Smooth muscle cell (in vitro differentiated cells): ENCODE data around the gene DYNLRB1. TPM values are rescaled to one million over a fixed set of nuclear protein-coding genes. Genes with fewer than 3 reads are reported as not detected.
"Not testable (repeated sequence)": the region's sequence is repeated elsewhere in the genome, so short reads cannot be mapped to it uniquely, and the experiment has no call there.

Source experiments
- DNase-seq: peaks from one replicate; lab custom pipeline; 2025; ENCODE audit not compliant: unreplicated experiment; lab: John Stamatoyannopoulos, UW
- H2AFZ ChIP-seq: fragments of 200-600 bp; sonication (generic); 2 replicates; pipeline ENCODE4 v1.6.0; 2016; ENCODE audit warnings: antibody characterized with exemption, low read depth, mild to moderate bottlenecking
- H3F3A ChIP-seq: fragments of 200-600 bp; sonication (generic); 2 replicates; pipeline ENCODE4 v1.6.0; 2017; ENCODE audit warnings: antibody characterized with exemption, low read depth
- H3K27ac ChIP-seq: fragments of 200-600 bp; sonication (generic); 2 replicates; pipeline ENCODE4 v1.5.1; 2016; ENCODE audit warnings: low read depth, mild to moderate bottlenecking
- H3K27me3 ChIP-seq: fragments of 200-600 bp; sonication (generic); 2 replicates; pipeline ENCODE4 v1.6.1; 2016; ENCODE audit warnings: low read depth, mild to moderate bottlenecking
- H3K36me3 ChIP-seq: fragments of 200-600 bp; sonication (generic); 2 replicates; pipeline ENCODE4 v1.5.1; 2016; ENCODE audit warnings: low read depth
- H3K4me1 ChIP-seq: fragments of 200-600 bp; sonication (generic); 2 replicates; pipeline ENCODE4 v1.5.1; 2016; ENCODE audit warnings: low read depth
- H3K4me2 ChIP-seq: fragments of 200-600 bp; sonication (generic); 2 replicates; pipeline ENCODE4 v1.6.0; 2016; ENCODE audit warnings: mild to moderate bottlenecking
- H3K4me3 ChIP-seq: fragments of 200-600 bp; sonication (generic); 2 replicates; pipeline ENCODE4 v1.5.1; 2016; ENCODE audit warnings: mild to moderate bottlenecking
- H3K79me2 ChIP-seq: fragments of 200-600 bp; sonication (generic); 2 replicates; pipeline ENCODE4 v1.6.0; 2016; ENCODE audit warnings: low read depth, mild to moderate bottlenecking
- H3K9ac ChIP-seq: fragments of 200-600 bp; sonication (generic); 2 replicates; pipeline ENCODE4 v1.6.0; 2016; ENCODE audit warnings: low read depth
- H3K9me3 ChIP-seq: fragments of 200-600 bp; sonication (generic); replicated peaks from 2 replicates; pipeline ENCODE4 v1.5.1; 2016; ENCODE audit warnings: low read depth
- H4K20me1 ChIP-seq: fragments of 200-600 bp; sonication (generic); 2 replicates; pipeline ENCODE4 v1.6.0; 2016; ENCODE audit warnings: low read depth
- CTCF ChIP-seq: fragments of 200-600 bp; sonication (generic); IDR thresholded peaks from 2 replicates; pipeline ENCODE4 v1.5.1; 2017; ENCODE audit warnings: borderline replicate concordance, mild to moderate bottlenecking, antibody characterized with exemption; ENCODE audit not compliant: insufficient read depth, poor library complexity, severe bottlenecking
- WGBS: methylation state at CpG from one replicate; pipeline ENCODE4 v1.1.7; 2016; ENCODE audit warnings: low lambda C conversion rate; 5-methylcytosine and 5-hydroxymethylcytosine counted together
- polyA plus RNA-seq: library from polyadenylated mRNA; unstranded; fragments of >200 nt; fragmentation: Nextera tagmentation; extraction: Ambion mirVana; gene quantifications from 2 replicates; pipeline ENCODE4 v1.2.1, GENCODE V29; 2016
- total RNA-seq: library from RNA; depleted of rRNA; stranded (reverse); fragments of >200 nt; gene quantifications from 2 replicates; pipeline ENCODE4 v1.2.3, GENCODE V29; 2014

The DYNLRB1 gene
- total and polyA plus RNA-seq, 2 experiments from 2014 or later: 202 to 224 TPM

- H2AFZ ChIP-seq: no peak overlapping the region
- no peak for TF ChIP-seq CTCF
- peaks cover 10% of the 10 kb centered on the region for H3K36me3 ChIP-seq
- no peak overlapping the region for H3K9ac ChIP-seq
- 98% methylated on average over 3 of the region's 3 CpGs for WGBS
- peaks cover 15% of the 10 kb centered on the region for H4K20me1 ChIP-seq
- peaks cover 11% of the 10 kb centered on the region for H3K79me2 ChIP-seq
- H3K27ac ChIP-seq: no peak overlapping the region
- DNase-seq: no peak
- H3K4me2 ChIP-seq: no peak overlapping the region
- no peaks in the 10 kb centered on the region for H3K27me3 ChIP-seq
- peaks cover 27% of the 10 kb centered on the region for H3F3A ChIP-seq
- H3K9me3 ChIP-seq: no peaks in the 10 kb centered on the region
- H3K4me1 ChIP-seq: peaks cover 10% of the 10 kb centered on the region
- no peak overlapping the region for H3K4me3 ChIP-seq
Measured at GRCh38 chr20:34511891-34512265, 4.3 kb upstream of the DYNLRB1 start.

GRCh38 chr20:34512266-34512954 is 3.8 kb upstream of the DYNLRB1 start:
- Histone ChIP-seq H3K27ac (peak overlapping the region; percentile 48), H3K4me2 (no peak overlapping the region), H3F3A (peaks cover 27% of the 10 kb centered on the region), H2AFZ (no peak overlapping the region), H3K27me3 (no peaks in the 10 kb centered on the region), H3K4me1 (peaks cover 15% of the 10 kb centered on the region), H4K20me1 (peaks cover 10% of the 10 kb centered on the region), H3K79me2 (peaks cover 16% of the 10 kb centered on the region), H3K4me3 (no peak overlapping the region), H3K9me3 (no peaks in the 10 kb centered on the region), H3K36me3 (peaks cover 10% of the 10 kb centered on the region), H3K9ac (no peak overlapping the region)
- WGBS: 99% methylated on average over 4 of the region's 4 CpGs
- no peak for TF ChIP-seq CTCF
- DNase-seq: no peak

GRCh38 chr20:34512955-34513419 is 3.2 kb upstream of the DYNLRB1 start:
- peaks cover 8% of the 10 kb centered on the region for H4K20me1 ChIP-seq
- peaks cover 18% of the 10 kb centered on the region for H3K79me2 ChIP-seq
- peaks cover 4% of the 10 kb centered on the region for H3K36me3 ChIP-seq
- no peak for TF ChIP-seq CTCF
- H3K4me3 ChIP-seq: no peak overlapping the region
- no peak for DNase-seq
- no peak overlapping the region for H3K4me2 ChIP-seq
- no peaks in the 10 kb centered on the region for H3K27me3 ChIP-seq
- no peaks in the 10 kb centered on the region for H3K9me3 ChIP-seq
- peaks cover 27% of the 10 kb centered on the region for H3F3A ChIP-seq
- H3K27ac ChIP-seq: peak overlapping the region; percentile 48
- H2AFZ ChIP-seq: no peak overlapping the region
- H3K9ac ChIP-seq: no peak overlapping the region
- H3K4me1 ChIP-seq: peaks cover 15% of the 10 kb centered on the region

GRCh38 chr20:34514034-34514433 is 2.2 kb upstream of the DYNLRB1 start:
- H3K9ac ChIP-seq, H3K36me3 ChIP-seq, H3K4me2 ChIP-seq, H2AFZ ChIP-seq, H3K27me3 ChIP-seq, H3K4me3 ChIP-seq, DNase-seq, H3K9me3 ChIP-seq: not testable (repeated sequence)
- peaks cover 28% of the 10 kb centered on the region for H3K79me2 ChIP-seq
- WGBS: 98% methylated on average over 16 of the region's 17 CpGs
- H3K27ac ChIP-seq: peak overlapping the region; percentile 85
- H3K4me1 ChIP-seq: peaks cover 15% of the 10 kb centered on the region
- peaks cover 27% of the 10 kb centered on the region for H3F3A ChIP-seq
- peaks cover 18% of the 10 kb centered on the region for H4K20me1 ChIP-seq
